Stimulated activated CD8-positive, alpha-beta memory T cell treated with anti-CD3 and anti-CD28 coated beads, Interleukin-4, amount 100 ng/mL, for 4 hours (primary cell): ENCODE measurements around the gene LRRC3.
"Not testable (repeated sequence)": the region's sequence is repeated elsewhere in the genome, so short reads cannot be mapped to it uniquely, and the experiment has no call there.

Experiments used
- DNase-seq, 2 donors: peaks; one replicate each; pipeline ENCODE4 v3.0.0-alpha.2; 2020; ENCODE audit warnings: low read depth in 2 of 2, low spot score in 1 of 2

LRRC3 gene

DNA sequence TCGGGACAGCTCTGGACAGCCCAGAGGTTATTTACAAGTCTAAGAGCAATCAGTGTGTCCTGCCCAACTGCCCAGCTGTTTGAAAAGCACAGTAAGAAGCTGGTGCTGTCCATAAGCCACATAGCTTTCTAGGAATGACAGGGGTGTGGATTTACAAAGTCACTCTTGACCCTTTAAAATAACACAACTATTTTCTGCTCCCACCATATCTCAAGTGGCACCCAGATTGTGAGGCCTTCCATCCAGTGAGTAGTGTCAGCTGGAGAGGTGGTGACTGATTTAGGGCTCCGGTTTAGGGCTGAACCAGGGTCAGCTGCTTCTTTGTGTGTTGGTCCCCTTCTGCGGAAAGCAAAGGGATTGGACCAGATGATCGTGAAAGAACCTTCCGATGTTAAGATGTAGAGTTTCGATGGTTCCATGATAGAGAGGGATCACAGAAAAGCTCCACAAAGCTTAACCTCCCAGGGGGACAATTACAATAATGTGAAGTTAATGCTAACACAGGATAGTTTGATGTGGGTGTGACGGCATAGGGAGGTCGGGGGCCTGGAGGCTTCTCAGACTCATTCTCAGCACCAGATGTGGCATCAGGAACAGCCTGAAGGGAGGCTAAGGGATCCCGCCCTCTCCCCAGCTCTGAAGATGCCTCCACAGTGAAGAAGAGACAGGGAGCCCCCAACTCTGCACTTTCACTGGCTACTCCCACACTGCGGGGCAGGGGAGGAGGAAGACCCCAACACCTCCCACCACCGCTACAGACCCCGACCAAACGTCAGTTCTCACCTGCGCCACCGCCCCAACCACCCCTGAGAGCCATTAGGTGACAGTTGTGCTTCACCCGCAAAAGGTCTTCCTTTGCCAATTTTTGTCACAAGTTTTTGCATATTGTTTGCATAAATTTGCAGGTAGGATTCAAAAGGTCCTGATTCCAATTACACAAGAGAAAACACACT, 40.6 kb downstream of the LRRC3 start:
- no peak for DNase-seq

DNA sequence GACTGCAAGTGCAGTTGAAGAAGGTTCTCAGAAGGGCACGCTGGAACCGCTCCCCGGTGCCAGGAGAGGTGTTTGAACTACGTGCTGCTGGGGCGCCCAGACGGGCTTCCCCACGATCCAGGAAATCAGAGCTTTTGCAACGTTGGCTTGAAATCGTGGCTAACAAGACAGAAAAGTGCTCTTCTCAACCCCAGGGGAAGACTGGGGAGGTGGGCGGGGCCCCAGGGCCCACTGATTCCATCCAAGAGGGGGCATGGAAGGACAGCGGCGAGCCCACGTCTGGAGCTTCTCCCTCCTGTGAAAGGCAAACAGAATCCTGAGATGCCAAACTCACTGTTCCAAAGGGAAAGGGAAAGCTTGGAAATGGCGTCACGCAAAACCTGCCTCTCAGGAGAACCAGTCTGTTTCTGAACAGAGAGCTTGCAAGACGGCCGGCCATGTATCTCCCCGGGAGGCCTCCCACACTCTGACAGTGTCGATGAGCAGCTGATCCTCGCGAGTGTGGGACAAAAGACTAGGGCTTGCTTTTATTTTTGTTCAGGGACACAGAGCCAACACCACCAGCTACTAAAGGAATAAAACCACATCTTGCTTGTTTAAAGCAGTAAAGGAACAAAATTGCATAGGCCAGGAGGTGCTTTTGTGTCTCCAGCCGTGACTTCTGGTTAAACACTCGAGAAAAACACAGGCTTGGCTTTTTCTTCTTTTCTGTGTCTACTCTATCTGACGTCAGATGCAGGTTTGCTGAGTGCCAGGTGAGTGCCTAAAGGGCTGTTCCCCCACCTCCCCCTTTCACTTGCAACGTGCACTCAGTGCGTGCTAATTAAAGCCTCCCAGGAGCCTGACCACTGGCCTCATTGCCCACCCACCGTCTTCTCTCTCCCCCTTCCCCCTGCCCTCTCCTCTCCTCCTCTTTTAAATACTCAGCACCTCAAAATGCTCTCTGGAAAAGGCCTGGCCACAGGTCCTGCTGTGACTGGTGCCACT, 41.5 kb downstream of the LRRC3 start:
- no peak for DNase-seq

DNA sequence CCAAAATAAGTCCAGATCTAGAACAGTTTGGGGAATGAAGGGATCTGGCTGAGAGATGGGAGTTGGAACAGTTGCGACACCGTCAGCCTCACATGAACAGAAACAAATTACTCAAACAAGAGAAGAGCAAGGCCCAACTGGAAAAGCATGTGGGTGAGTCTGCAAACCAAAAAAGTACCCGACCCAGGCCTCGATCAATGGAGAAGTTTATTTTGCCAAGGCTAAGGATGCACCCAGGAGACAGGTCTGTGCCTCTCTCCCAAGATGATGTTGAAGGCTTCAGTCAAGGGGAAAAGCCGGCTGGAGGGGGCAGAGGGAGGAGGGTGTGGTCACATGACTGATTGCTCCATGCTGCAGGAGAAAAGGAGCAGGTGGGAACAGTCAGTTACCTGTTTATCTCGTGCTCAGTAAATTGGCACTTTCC, 42.4 kb downstream of the LRRC3 start:
- no peak for DNase-seq

DNA sequence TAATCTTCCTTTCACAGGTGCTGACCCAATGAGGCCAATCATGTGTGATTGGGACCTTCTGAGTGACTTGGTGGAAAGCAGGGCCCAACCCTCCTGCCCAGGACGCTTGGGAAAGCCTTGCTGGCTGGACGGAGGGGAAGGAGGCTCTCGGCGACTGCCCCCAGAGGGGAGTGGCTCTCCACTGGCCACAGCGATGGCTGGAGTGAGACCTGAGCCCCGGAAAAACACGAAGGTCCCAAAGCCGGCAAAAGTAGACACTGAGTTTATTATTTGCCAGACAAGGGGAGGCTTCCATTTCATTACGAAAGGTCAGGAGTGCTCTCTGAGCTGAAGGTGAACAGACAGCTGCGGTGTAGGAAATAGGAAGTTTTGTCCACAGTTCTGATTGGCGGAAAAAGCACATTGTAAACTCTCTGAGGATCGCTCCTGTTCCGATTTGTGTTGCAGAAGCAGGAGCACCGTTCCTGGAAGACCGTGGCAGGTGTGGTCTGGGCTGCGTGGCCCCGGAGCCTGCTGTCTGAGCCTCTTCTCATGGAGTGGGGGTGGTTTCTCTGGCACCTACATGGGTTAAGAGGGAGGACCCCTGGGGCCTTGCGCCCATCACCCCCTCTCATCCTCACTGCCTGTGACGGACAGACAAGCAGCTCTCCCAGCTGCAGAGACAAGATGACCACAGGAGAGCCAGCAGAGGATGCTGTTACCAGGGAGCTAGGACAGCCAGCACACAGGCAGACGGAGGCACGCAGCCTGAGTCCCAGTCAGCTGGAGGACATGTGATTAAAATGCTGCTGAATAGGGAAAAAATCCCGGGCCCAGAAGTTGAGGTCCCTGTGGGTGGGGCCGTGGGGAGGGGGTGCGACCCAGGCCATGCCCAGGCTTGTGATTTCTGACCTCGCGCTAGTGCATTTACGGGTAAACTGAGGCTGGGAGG, 43.2 kb downstream of the LRRC3 start:
- no peak for DNase-seq

DNA sequence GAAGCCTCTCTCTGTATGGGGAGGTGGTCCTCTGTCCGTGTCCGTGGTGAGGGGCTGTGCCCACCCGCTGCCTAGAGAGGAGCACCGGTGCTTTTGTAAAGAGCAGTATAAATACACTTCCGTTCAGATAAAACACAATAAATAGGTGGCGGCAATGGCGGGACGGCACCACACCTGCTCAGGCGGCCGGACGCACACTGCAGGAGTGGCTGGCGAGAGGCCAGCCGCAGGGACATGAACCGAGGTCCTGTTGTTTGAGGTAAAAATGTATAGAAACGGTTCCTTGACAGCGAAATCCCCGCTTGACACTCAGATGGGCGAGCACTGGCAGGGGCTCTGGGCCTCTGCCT, 43.9 kb downstream of the LRRC3 start:
- no peak for DNase-seq

DNA sequence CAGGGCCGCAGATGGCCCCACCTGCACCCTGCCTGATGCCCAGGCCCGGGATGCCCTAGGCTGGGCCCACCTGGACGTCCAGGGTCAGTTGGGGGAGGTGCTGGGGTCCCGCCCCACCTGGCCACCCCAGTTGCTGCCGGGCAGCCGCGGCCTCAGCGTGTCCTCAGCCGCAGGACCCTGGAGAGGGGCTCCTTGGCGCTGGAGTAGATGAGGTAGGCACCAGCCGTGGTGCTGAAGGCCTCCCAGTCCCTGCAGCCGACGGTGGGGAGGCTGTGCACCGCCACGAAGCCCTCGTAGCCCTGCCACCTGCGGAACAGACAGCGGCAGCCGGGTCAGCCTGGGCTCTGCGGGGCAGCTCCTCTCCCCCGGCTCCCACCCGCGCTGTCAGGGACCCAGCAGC, 44.3 kb downstream of the LRRC3 start:
- DNase-seq: no peak

DNA sequence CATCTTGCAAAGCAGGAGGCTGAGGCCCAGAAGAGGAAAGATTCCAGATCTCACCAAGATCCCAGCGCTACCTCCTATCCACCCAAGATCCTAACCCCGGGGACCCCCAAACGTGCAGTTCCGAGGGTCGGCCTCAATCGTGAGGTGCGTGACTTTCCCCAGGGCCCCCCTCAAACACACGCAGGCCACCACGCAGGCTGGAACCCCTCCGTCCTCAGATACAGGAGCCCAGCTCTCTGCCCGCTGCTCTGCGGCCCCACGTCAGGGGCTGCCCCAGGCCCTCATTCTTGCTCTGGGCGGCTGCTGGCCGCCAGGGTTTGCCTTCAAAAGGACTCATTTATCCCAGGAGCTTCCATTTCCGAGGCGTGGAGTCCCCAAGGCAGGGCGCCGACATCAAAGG, 44.8 kb downstream of the LRRC3 start:
- no peak for DNase-seq

DNA sequence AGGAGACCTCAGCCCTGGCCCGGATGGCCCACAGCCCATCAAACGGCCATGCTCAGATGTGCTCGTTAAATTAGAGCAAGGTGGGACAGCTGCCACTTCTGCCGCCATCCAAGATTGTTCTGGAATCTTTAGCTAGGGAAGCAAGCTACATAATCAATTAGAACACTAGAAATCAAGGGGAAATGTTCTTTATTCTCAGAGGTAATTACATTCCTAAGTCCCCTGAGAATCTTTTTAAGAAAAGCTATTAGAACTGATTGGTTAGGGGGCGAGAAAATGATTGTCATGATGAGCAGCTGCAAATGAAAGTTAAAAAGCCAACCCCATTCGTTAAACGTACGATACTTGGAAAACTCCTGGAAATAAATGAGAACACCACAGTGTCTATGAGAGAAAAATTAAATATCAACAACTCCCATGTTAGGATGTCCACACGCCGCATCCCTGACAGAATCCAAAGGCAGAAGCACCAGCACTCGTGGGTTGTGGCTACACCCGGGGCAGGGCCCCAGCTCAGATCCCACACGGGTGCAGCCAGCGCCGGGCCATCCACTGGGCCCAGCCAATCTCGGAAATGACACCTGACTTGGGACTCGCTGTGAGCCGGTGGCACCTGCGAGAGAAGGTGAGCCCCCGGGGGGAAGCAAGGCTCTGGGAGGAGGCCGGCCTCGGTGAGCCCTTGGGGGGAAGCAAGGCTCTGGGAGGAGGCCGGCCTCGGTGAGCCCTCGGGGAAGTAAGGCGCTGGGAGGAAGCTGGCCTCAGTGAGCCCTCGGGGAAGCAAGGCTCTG, 47.1 kb downstream of the LRRC3 start:
- DNase-seq: no peak

DNA sequence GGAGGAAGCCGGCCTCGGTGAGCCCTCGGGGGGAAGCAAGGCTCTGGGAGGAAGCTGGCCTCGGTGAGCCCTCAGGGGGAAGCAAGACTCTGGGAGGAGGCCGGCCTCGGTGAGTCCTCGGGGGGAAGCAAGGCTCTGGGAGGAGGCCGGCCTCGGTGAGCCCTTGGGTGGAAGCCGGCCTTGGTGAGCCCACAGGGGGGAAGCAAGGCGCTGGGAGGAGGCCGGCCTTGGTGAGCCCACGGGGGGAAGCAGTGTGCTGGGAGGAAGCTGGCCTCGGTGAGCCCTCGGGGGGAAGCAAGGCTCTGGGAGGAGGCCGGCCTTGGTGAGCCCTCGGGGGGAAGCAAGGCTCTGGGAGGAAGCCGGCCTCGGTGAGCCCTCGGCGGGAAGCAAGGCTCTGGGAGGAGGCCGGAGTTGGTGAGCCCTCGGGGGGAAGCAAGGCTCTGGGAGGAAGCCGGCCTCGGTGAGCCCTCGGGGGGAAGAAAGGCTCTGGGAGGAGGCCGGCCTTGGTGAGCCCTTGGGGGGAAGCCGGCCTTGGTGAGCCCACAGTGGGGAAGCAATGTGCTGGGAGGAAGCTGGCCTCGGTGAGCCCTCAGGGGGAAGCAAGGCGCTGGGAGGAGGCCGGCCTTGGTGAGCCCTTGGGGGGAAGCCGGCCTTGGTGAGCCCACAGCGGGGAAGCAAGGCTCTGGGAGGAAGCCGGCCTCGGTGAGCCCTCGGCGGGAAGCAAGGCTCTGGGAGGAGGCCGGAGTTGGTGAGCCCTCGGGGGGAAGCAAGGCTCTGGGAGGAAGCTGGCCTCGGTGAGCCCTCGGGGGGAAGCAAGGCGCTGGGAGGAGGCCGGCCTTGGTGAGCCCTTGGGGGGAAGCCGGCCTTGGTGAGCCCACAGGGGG, 47.9 kb downstream of the LRRC3 start:
- not testable (repeated sequence) for DNase-seq

DNA sequence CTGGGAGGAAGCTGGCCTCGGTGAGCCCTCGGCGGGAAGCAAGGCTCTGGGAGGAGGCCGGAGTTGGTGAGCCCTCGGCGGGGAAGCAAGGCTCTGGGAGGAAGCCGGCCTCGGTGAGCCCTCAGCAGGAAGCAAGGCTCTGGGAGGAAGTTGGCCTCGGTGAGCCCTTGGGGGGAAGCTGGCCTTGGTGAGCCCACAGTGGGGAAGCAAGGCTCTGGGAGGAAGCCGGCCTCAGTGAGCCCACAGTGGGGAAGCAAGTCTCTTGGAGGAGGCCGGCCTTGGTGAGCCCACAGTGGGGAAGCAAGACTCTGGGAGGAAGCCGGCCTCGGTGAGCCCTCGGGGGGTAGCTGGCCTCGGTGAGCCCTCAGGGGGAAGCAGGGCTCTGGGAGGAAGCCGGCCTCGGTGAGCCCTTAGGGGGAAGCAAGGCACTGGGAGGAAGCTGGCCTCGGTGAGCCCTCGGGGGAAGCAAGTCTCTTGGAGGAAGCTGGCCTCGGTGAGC, 48.6 kb downstream of the LRRC3 start:
- no peak for DNase-seq

DNA sequence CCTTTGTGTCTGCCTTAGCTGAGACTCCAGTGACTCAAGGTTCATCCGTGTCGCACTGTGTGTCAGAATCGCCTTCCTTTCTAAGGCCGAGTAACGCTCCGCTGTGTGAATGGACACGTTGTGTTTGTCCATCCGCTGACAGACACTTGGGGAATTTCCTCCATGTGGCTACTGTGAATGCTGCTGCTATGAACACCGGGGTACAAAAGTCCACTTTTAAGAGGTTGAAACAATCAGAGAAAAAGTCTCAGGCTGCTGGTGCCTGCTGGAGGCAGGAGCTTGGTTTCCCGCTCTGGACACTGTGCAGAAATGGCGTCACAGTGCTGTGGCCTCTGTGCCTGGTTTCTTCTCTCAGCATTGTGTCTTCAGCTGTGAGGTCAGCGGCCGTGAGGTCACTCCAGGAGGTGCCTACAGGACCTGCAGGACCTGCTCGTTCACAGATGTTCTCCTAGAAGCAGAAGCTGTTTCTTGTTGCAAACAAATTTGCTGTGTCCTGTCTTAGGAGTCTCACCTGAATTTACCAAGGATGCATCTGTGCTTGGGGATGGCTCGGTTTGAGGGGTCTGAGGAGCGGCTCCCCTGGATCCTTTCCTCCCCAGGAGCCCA, 50.5 kb downstream of the LRRC3 start:
- DNase-seq: no peak

DNA sequence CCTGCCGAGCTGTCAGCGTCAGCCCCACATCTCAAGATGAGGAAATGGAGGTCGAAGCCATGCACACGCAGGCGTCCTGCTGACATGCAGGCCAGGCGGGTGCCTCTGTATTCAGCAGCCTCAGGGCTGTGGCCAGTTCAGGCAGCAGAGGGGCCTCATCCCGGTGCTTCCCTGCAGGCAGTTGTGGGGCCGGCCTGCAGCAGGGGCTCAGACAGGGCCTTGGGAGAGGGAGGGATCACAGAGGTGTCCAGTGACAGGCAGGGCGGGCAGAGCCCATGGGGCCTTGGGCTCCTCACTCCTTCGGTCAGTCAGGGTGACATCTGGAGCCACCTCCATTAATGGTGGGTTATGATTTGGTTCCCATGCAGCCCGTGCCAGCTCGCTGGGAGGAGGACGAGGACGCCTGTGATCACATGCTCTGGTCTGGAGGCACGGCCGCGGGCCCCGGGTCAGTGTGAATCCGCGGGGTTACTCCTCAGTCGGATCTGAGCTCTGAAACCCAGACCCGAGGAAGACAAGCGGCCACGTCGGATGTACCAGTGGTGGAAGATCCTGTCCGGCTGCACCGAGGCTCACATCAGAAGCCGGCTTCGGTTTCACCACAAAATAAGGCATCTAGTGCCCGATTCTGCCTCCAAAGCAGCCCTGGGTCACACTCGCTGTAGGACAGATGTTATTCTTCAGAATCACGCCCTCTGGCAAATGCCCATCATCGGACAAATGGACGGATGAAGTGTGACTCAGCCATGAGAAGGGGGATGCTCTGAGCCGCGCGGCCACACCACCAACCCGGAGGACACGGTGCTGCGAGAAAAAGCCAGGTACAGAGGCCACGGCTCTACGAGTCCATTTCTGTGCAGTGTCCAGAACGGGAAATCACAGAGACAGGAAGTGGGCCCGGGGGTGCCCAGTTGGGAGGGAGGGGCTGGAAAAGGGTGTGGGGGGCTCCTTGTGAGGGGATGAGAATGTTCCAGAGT, 51.3 kb downstream of the LRRC3 start:
- DNase-seq: no peak

DNA sequence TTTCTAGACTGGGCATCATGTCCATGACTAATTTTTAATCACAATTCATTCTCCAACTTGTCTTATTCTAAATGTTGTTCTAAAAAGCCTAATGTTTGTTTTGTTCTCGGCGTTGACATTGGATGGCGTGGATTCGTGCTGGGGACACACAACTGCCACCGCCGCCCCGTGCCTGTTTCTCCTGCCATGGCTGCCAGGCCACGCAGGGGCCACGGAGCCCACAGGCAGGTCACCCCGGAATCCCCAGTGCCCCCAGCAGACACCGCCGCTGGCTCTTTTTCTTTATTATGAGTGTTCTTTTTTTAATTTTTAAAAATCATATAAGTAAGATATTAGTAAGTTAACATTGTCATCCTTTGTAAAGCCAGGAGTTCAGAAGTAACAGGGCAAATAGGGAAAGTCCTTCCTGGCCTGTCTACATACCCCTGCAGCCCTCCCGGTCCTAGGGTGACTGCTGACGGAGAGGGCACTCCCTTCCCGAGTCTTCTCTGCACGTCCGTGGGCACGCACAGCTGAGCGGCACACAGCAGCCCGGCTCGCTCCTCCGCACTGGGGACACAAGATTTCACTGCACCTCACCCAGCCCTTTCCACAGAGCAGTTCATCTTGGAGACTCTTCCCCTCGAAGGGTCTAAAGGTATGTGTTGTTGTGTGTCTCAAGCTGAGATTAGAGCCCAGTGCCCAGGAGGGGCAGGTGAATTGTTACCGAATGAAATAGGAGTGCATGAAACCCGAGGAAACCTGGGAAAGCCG, 52.5 kb downstream of the LRRC3 start:
- no peak for DNase-seq

DNA sequence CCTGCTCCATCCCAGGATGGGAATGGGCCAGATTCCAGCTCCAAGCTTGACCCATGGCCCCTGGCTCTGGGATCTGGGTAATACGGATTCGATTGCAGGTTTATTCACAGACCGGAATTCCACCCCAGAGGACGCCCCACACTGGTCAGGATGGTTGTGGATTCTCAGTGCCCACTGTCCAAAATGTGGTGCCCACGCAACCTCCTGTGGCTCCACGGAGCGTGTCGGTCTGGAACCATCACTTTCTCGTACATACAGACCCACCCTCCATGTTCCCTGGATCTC, 53.1 kb downstream of the LRRC3 start:
- no peak for DNase-seq

DNA sequence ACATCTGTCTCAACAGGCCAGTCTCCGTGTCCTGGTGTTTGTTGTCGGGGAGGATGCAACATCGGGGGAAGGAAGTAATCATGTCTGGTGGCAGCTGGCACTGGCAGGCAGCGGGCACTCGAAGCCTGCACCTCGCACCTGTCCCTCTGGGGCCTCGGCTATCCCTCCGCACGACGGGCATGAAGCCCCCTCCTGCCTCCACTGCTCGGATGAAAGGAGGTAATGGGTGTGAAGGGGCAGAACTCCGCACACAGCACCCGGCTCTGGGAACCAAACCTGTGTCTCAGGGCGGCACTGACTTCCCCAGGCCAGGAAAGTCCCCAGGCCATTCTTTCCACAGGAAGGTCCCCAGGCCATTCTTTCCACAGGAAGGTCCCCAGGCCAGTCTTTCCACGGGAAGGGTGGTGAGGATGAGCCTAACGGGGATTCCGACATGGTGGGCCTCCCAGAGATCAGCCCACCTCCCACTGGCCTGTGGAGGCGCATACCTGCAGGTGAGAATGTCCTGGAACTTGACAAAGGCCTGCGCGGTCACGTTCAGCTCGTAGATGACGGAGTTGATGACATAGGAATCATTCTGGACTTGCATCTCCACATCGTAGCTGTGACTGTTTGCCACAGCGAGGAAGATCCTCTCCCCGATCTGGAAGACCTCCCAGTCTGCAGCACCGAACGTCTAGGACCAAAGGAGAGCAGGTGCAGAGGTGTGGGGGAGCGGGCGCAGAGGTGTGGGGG, 53.6 kb downstream of the LRRC3 start:
- DNase-seq: no peak

DNA sequence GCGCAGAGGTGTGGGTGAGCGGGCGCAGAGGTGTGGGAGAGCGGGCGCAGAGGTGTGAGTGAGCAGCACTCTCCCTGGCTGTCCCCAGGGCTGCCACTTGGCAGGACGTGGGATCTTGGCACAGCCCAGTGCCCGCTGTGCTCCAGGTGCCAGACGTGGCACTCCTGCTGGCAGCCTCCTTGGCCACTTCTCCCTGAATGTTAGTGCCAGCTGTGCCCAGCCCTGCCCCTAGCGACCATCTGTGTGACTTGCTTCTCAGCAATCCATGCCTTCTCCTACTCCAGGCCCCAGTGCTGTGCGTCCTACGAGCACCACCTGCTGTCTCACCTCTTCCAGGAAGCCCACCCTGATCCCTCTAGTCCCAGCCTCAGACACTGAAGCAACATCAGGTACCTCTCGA, 54.2 kb downstream of the LRRC3 start:
- no peak for DNase-seq
